ENCODE results near the gene ZSCAN21. TPM values are rescaled to one million over a fixed set of nuclear protein-coding genes. Genes with fewer than 3 reads are reported as not detected.

ZSCAN21 gene
- total and polyA plus RNA-seq, 10 of the 15 experiments (the other 5 are each of a cell fraction or from before 2014, with no cell fraction given), result 1.9 to 9.6 (median 7.1) TPM

GRCh38 chr7:100077205-100077604 is 27.6 kb downstream of the ZSCAN21 start (continued):
- TF ChIP-seq IKZF1 (conservative IDR thresholded peaks at IDR 0.05), result no peak
- no peak for TF ChIP-seq KAT2A (conservative IDR thresholded peaks at IDR 0.05; ENCODE audit: control insufficient read depth, low read depth, low read length)

- Histone ChIP-seq H3K36me3 (ENCODE audit: control insufficient read depth in 2 of 2, insufficient read depth in 2 of 2, low read length in 1 of 2) (peaks cover 8 to 24% of the 10 kb centered on the region in 2 experiments), H3K9ac (ENCODE audit: control insufficient read depth, insufficient read depth, low read length) (no peak overlapping the region), H3K4me1 (ENCODE audit: control insufficient read depth, insufficient read depth, low read length) (peaks cover 4% of the 10 kb centered on the region), H3K4me3 (no peak overlapping the region), H3K9me3 (replicated peaks; ENCODE audit: control insufficient read depth, insufficient read depth, low read length) (no peaks in the 10 kb centered on the region; the same call in 2 of the 3 replicates), H3K27ac (ENCODE audit: control insufficient read depth, insufficient read depth) (no peak overlapping the region), H3K79me2 (ENCODE audit: control insufficient read depth, insufficient read depth, low read length) (peaks cover 41% of the 10 kb centered on the region), H4K20me1 (ENCODE audit: control insufficient read depth, insufficient read depth) (no peaks in the 10 kb centered on the region), H3K4me2 (ENCODE audit: control insufficient read depth, insufficient read depth) (no peak overlapping the region), H3K27me3 (replicated peaks in 1 of 2; ENCODE audit: control insufficient read depth in 2 of 2, insufficient read depth in 2 of 2, low read length in 1 of 2) (no peaks in the 10 kb centered on the region), H2AFZ (ENCODE audit: control insufficient read depth, low read depth, low read length) (no peak overlapping the region)
- DNase-seq (ENCODE audit: low read depth, low spot score) (no peak), ATAC-seq (no peak), FAIRE-seq (no peak)
- in situ Hi-C loops (cut with MboI), result no loop called here
- SMC1A ChIA-PET (ENCODE audit: uncharacterized antibody, unreplicated experiment), result no interaction called here
- 93% methylated on average over 7 of the region's 7 CpGs for WGBS (ENCODE audit: insufficient coverage, insufficient replicate concordance, low lambda C conversion rate, missing lambda C conversion rate)
- BruUV-seq (replicated peaks), result no TSS peak
- TF ChIP-seq RFX5 (IDR thresholded peaks at IDR 0.05; ENCODE audit: low read depth, low read length), result no peak
- TF ChIP-seq RBBP5 (conservative IDR thresholded peaks at IDR 0.05), result no peak
- no peak for TF ChIP-seq IKZF1 (conservative IDR thresholded peaks at IDR 0.05)
- 0 out of 2 replicates have a peak, but pooled peaks have one; percentile 32 for TF ChIP-seq POLR2AphosphoS5 (IDR thresholded peaks at IDR 0.05; ENCODE audit: low read length)
- CTCF ChIA-PET, result interaction anchor here (1.1 to 1.5 kb wide), 3 partner anchors 20 to 101 kb away, joined by 3 read pairs; no protein-coding TSS in a partner anchor
- RAD21 ChIA-PET (ENCODE audit: unreplicated experiment), result no interaction called here
- POLR2A ChIA-PET, result interaction anchor here (1.0 to 1.3 kb wide), 2 partner anchors 7 to 24 kb away, joined by 3 read pairs; no protein-coding TSS in a partner anchor
- intact Hi-C loops (cut with micrococcal nuclease; ENCODE audit: unreplicated experiment), result no loop called here
Measured at GRCh38 chr7:100079024-100079560, 29.5 kb downstream of the ZSCAN21 start.

Data from GM12878 (cell line).